ENCODE measurements around the gene RSAD1. TPM values are rescaled to one million over a fixed set of nuclear protein-coding genes. Genes with fewer than 3 reads are reported as not detected.

The RSAD1 gene
- total RNA-seq, 4 donors from 2014 or later = 19.9 to 29.9 (median 28.6) TPM

DNA sequence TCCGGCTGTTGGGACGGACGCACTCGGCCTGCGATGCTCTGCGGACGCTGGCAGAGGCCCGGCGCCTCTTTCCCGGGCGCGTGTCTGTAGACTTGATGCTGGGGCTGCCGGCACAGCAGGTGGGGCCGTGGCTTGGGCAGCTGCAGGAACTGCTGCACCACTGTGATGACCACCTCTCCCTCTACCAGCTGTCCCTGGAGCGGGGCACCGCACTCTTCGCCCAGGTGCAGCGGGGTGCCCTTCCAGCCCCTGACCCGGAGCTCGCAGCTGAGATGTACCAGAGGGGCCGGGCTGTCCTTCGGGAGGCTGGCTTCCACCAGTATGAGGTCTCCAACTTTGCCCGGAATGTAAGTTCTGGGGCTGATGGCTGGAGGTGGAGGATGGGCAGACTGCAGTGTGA, 3.5 kb downstream of the RSAD1 start:
- TF ChIP-seq, protein P1, sequence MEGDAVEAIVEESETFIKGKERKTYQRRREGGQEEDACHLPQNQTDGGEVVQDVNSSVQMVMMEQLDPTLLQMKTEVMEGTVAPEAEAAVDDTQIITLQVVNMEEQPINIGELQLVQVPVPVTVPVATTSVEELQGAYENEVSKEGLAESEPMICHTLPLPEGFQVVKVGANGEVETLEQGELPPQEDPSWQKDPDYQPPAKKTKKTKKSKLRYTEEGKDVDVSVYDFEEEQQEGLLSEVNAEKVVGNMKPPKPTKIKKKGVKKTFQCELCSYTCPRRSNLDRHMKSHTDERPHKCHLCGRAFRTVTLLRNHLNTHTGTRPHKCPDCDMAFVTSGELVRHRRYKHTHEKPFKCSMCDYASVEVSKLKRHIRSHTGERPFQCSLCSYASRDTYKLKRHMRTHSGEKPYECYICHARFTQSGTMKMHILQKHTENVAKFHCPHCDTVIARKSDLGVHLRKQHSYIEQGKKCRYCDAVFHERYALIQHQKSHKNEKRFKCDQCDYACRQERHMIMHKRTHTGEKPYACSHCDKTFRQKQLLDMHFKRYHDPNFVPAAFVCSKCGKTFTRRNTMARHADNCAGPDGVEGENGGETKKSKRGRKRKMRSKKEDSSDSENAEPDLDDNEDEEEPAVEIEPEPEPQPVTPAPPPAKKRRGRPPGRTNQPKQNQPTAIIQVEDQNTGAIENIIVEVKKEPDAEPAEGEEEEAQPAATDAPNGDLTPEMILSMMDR (IDR thresholded peaks at IDR 0.05; ENCODE audit: low read depth) = no peak

DNA sequence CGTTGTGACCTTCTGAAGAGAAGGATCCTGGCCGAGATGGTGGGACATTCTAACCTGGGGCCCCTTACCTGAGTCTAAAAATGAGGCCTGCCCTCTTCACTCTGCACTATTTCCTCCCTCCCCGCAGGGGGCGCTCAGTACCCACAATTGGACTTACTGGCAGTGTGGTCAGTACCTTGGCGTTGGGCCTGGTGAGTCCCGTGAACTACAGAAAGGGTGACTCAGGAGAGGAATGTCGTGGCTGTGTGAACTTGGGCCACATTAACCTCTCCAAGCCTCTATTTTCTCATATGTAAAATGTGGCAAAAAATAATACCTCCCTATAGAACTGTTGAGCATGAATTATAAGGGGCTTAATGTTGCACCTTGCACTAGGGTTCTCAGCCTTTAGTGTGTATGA, 3.9 kb downstream of the RSAD1 start:
- TF ChIP-seq, protein P1 (IDR thresholded peaks at IDR 0.05; ENCODE audit: low read depth) = no peak

DNA sequence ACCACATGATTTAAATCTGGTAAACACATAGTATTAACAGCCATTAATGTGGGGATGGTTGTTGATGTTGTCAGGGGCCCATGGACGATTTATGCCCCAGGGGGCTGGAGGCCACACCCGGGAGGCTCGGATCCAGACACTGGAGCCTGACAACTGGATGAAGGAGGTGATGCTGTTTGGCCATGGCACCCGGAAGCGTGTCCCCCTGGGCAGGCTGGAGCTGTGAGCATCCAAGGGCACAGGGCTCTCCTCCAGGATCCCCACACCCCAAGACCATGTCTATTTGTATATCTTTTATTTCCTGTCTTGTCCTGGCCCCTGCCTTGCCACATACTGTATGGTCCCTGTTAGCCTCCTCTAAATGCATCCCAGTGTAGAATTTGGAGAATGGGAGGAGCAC, 4.6 kb downstream of the RSAD1 start:
- TF ChIP-seq, protein P1 (IDR thresholded peaks at IDR 0.05; ENCODE audit: low read depth) = no peak

DNA sequence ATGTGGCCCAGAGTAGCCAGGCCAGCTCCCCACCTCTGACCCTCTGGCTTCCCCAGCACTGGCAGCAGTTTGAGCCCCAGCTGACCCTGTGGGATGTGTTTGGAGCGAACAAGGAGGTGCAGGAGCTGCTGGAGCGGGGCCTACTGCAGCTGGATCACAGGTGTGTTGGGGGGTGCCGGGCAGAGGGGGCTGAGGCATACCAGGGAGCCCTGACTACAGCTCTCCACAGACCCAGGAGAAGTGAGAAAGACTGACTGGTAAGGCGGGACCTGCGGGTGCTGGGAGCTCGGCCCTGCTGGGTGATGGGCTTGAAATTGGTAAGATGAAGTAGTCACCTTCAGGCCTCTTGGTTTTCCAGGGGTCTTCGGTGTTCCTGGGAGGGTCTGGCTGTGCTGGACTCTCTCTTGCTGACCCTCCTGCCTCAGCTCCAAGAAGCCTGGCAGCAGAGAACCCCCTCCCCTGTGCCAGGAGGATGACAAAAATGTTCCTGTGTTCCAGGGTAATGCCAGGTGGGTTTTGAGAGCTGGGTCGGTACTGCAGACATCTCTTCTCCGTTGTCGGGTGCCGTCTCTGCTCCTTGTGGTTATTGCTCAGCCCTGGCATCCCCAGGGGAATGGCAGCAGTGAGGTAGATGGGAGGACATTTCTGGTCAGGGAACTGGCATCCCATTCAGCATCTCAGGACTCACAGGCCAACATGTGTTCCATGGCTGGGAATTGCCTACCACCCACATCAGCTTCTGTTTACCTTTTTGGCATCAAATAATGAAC, 5.9 kb downstream of the RSAD1 start:
- TF ChIP-seq, protein P1 (IDR thresholded peaks at IDR 0.05; ENCODE audit: low read depth) = no peak

DNA sequence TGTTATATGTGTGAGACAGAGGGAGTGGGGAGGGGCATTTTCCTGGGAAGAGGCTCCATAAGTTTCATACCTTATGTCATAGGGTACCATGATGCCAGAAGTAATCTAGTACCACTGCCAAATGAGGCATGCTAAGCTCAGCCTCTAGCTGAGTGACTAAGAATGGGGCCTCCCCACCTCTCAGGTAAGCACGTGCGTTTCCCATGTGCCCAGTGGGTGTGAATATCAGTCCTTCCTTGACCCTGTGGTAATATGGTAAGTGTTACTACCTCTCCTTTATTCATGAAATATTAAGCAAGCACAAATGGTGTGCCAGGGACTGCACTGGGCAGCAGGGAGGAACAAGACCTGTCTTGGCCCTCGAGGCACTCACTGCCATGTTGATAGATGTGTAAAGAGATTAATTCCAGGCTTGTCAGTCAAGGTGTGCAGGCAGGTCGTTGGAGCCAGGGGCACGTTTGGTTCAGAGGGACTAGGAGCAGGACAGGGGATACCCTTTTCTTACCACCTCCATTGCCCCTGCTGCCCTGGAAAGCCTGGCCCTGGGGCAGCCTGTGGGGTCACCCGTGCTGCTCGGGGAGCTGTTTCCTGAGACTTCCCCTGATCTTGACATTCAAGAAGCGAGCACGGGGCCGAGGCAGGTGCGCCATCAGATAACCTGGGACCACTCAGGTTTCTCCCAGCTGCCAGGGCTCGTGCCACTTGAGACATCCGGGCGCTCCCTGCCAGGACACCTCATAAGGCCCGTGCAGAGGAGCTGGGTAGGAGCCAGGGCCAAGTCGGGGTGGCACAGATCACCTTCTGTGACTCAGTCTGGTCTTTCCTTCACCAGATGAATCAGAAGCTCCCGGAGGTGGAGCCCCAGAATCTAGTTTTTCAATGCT, 8.8 kb downstream of the RSAD1 start:
- TF ChIP-seq, protein P1 (IDR thresholded peaks at IDR 0.05; ENCODE audit: low read depth) = no peak

DNA sequence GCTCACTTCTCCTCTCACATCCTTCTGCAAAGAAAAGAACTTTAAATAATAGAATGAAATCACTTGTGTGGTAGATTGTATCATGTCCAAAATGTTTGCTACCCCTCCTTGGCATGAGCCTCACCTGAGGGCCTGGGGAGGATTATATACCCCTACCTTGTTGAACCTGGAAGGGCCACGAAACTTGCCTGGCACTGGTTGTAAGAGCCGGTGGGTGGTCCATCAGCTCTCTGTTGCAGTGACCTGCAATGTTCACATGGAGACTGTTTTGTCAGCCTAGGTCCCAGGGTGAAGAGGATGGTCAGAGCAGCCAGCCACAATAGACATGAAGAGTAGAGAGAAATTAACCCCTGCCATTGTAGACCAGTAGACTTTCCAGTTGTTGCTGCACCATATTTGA, 10.2 kb downstream of the RSAD1 start:
- TF ChIP-seq, protein P1 (IDR thresholded peaks at IDR 0.05; ENCODE audit: low read depth) = no peak

DNA sequence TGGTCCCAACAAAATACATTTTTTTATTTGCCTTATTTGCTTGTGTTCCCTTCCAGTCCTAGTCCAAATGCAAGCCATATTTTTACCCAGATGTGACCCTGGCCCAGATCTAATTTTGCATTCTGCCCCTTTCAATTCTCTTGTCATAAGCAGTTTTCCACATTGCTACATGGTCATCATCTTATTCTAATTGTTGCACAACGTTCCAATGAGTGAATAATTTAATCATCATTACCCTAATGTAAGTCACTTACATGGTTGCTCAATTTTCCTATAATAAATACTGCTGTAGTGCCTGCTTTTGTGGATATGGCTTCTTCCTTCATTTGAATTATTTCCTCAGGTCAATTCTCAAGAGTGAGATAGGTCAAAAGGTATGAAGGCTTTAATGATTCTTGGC, 12.8 kb downstream of the RSAD1 start:
- TF ChIP-seq, protein P1 (IDR thresholded peaks at IDR 0.05; ENCODE audit: low read depth) = no peak
